Measurements from ENCODE around the gene SCGN. TPM values are rescaled to one million over a fixed set of nuclear protein-coding genes. Genes with fewer than 3 reads are reported as not detected.

Gene SCGN
- total RNA-seq, 1 experiment from 2014 or later: not detected

DNA sequence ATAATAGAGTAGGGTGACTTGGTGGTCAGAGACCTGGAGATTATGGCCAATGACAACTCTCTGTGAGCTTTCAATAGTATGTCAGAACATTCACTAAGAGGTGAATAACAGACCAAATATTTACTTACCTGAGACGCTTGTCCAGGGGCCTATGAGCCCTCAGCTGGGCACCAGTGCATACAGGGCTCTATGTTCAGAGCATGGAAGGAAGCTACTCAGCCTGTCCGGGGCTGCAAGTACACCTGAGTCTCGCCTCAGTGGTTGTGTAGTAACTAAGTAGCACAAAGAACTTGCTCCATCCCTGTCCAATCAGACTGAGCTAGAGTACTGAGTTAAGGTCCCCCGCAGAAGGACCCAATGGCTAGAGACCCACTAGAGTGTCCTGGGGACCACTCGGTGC lies 11.6 kb upstream of the SCGN start:
- Histone ChIP-seq H3K36me3 (ENCODE audit: low read depth) (no peaks in the 10 kb centered on the region), H2AFZ (no peak overlapping the region), H3K27me3 (ENCODE audit: insufficient read depth, low read depth) (no peaks in the 10 kb centered on the region), H3K9me2 (ENCODE audit: insufficient read depth) (no peaks in the 10 kb centered on the region), H3K9me3 (ENCODE audit: insufficient read depth, low read depth) (no peaks in the 10 kb centered on the region), H3F3A (ENCODE audit: insufficient read depth, low read depth) (no peaks in the 10 kb centered on the region), H3K4me2 (no peak overlapping the region), H3K4me3 (no peak overlapping the region), H3K79me2 (ENCODE audit: low read depth) (no peaks in the 10 kb centered on the region), H3K27ac (no peak overlapping the region), H4K20me1 (ENCODE audit: insufficient read depth) (no peaks in the 10 kb centered on the region), H3K4me1 (replicated peaks; ENCODE audit: insufficient read depth) (no peaks in the 10 kb centered on the region)
- POLR2A ChIA-PET (ENCODE audit: unreplicated experiment): no interaction called here
- CTCF ChIA-PET: no interaction called here
- no TSS peak for BruUV-seq (replicated peaks)
- no peak for TF ChIP-seq EZH2 (IDR thresholded peaks at IDR 0.05; ENCODE audit: low read depth)
- TF ChIP-seq, protein P1, sequence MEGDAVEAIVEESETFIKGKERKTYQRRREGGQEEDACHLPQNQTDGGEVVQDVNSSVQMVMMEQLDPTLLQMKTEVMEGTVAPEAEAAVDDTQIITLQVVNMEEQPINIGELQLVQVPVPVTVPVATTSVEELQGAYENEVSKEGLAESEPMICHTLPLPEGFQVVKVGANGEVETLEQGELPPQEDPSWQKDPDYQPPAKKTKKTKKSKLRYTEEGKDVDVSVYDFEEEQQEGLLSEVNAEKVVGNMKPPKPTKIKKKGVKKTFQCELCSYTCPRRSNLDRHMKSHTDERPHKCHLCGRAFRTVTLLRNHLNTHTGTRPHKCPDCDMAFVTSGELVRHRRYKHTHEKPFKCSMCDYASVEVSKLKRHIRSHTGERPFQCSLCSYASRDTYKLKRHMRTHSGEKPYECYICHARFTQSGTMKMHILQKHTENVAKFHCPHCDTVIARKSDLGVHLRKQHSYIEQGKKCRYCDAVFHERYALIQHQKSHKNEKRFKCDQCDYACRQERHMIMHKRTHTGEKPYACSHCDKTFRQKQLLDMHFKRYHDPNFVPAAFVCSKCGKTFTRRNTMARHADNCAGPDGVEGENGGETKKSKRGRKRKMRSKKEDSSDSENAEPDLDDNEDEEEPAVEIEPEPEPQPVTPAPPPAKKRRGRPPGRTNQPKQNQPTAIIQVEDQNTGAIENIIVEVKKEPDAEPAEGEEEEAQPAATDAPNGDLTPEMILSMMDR (conservative IDR thresholded peaks at IDR 0.05): no peak
- intact Hi-C loops (cut with micrococcal nuclease; ENCODE audit: unreplicated experiment): no loop called here
- DNase-seq: no peak

DNA sequence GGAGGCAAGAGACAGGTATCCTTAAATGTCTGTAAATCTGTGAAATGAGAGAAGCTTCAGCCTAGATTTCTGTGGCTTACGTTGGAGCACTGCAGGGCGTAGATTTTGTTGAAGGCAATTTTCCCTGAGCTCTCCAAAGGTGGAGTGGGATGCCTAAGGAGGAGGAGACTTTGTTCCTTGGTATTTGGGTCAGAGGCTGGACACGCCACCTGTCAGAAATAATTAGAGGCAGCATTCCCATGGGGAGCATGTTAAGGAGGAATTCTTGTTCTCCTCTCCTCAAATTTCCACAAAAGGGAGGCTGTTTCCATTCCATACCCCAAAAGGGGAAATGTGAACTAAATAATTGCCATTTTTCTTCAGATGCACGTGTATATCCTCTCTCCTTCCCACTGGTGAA lies 11.1 kb upstream of the SCGN start:
- intact Hi-C loops (cut with micrococcal nuclease; ENCODE audit: unreplicated experiment): no loop called here
- no peak for TF ChIP-seq EZH2 (IDR thresholded peaks at IDR 0.05; ENCODE audit: low read depth)
- TF ChIP-seq, protein P1 (conservative IDR thresholded peaks at IDR 0.05): no peak
- Histone ChIP-seq H3K4me1 (replicated peaks; ENCODE audit: insufficient read depth) (no peaks in the 10 kb centered on the region), H3K4me2 (no peak overlapping the region), H3K9me2 (ENCODE audit: insufficient read depth) (no peaks in the 10 kb centered on the region), H3K9me3 (ENCODE audit: insufficient read depth, low read depth) (no peaks in the 10 kb centered on the region), H3K36me3 (ENCODE audit: low read depth) (no peaks in the 10 kb centered on the region), H3F3A (ENCODE audit: insufficient read depth, low read depth) (no peaks in the 10 kb centered on the region), H3K4me3 (no peak overlapping the region), H4K20me1 (ENCODE audit: insufficient read depth) (no peaks in the 10 kb centered on the region), H2AFZ (no peak overlapping the region), H3K79me2 (ENCODE audit: low read depth) (no peaks in the 10 kb centered on the region), H3K27me3 (ENCODE audit: insufficient read depth, low read depth) (no peaks in the 10 kb centered on the region), H3K27ac (no peak overlapping the region)
- POLR2A ChIA-PET (ENCODE audit: unreplicated experiment): no interaction called here
- CTCF ChIA-PET: no interaction called here
- no peak for DNase-seq
- BruUV-seq (replicated peaks): no TSS peak

DNA sequence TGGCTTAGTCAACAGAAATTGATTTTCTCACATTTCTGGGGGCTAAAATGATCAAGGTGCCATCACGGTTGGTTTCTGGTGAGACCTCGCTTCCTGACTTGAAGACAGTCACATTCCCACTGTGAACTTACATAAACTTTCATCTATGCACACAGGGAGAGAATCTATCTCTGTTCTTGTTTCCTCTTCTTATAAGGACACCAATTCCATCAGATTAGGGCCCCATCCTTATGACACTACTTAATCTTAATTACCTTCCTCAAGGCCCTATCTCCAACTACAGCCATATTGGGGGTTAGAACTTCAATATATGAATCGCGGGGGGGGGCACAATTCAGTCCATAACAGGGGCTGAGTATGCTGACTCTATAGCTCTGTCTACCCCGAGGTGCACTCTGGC lies 10.6 kb upstream of the SCGN start:
- Histone ChIP-seq H3K4me2 (no peak overlapping the region), H3K27ac (no peak overlapping the region), H3K27me3 (ENCODE audit: insufficient read depth, low read depth) (no peaks in the 10 kb centered on the region), H3K4me3 (no peak overlapping the region), H4K20me1 (ENCODE audit: insufficient read depth) (no peaks in the 10 kb centered on the region), H3K79me2 (ENCODE audit: low read depth) (no peaks in the 10 kb centered on the region), H3F3A (ENCODE audit: insufficient read depth, low read depth) (no peaks in the 10 kb centered on the region), H3K36me3 (ENCODE audit: low read depth) (no peaks in the 10 kb centered on the region), H3K9me3 (ENCODE audit: insufficient read depth, low read depth) (no peaks in the 10 kb centered on the region), H2AFZ (no peak overlapping the region), H3K9me2 (ENCODE audit: insufficient read depth) (no peaks in the 10 kb centered on the region), H3K4me1 (replicated peaks; ENCODE audit: insufficient read depth) (no peaks in the 10 kb centered on the region)
- no TSS peak for BruUV-seq (replicated peaks)
- ChIA-PET POLR2A (ENCODE audit: unreplicated experiment) (interaction anchor here (0.6 kb wide), 1 partner anchor 278 kb away, joined by 8 read pairs; no protein-coding TSS in a partner anchor), CTCF (interaction anchor here (0.6 kb wide), 1 partner anchor 376 kb away, joined by 7 read pairs; a partner anchor contains a TSS)
- intact Hi-C loops (cut with micrococcal nuclease; ENCODE audit: unreplicated experiment): no loop called here
- DNase-seq: no peak
- TF ChIP-seq, protein P1 (conservative IDR thresholded peaks at IDR 0.05): no peak
- TF ChIP-seq EZH2 (IDR thresholded peaks at IDR 0.05; ENCODE audit: low read depth): no peak

All from PC-9 (cell line).